Heart right ventricle (tissue), 16 donors: ENCODE measurements around the gene ELAVL4. TPM values are rescaled to one million over a fixed set of nuclear protein-coding genes. Genes with fewer than 3 reads are reported as not detected.

Source experiments
- ATAC-seq, 8 donors: fragments of 200-7000 bp; cut with Tn5 transposase; one replicate each; pipeline ENCODE4 v1.9.1; 2020; ENCODE audit warnings: mild to moderate bottlenecking in 8 of 8, moderate library complexity in 8 of 8, moderate number of reproducible peaks in 1 of 8
- DNase-seq, 2 donors: peaks; one replicate each; pipeline ENCODE4 v3.0.0-alpha.2; 2020
- H3K27ac ChIP-seq, 10 donors: fragments of 200-600 bp; sonication (generic) in 2 of 10; one replicate each; pipeline versions ENCODE4 v1.5.0 to v1.8.0; 2020 to 2022; ENCODE audit warnings: mild to moderate bottlenecking in 3 of 10
- H3K27me3 ChIP-seq, 7 donors: fragments of 200-600 bp; one replicate each; pipeline ENCODE4 v1.8.0; 2021 to 2022; ENCODE audit warnings: mild to moderate bottlenecking in 2 of 7
- H3K36me3 ChIP-seq, 9 donors: fragments of 200-600 bp; sonication (generic) in 1 of 9; one replicate each; pipeline versions ENCODE4 v1.5.0 to v1.8.0; 2020 to 2022; ENCODE audit warnings: mild to moderate bottlenecking in 2 of 9
- H3K4me1 ChIP-seq, 9 donors: fragments of 200-600 bp; sonication (generic) in 1 of 9; one replicate each; pipeline versions ENCODE4 v1.5.0 to v1.8.0; 2020 to 2022; ENCODE audit warnings: mild to moderate bottlenecking in 4 of 9
- H3K4me3 ChIP-seq, 10 donors: fragments of 200-600 bp; sonication (generic) in 2 of 10; one replicate each; pipeline versions ENCODE4 v1.5.0 to v1.8.0; 2020 to 2022; ENCODE audit warnings: mild to moderate bottlenecking in 7 of 10, moderate library complexity in 2 of 10
- H3K9me3 ChIP-seq, 11 donors: fragments of 200-600 bp in 10 of 11; sonication (generic) in 2 of 11; one replicate each; pipeline versions ENCODE4 v1.5.0 to v1.8.0; 2013 to 2022; ENCODE audit warnings: mild to moderate bottlenecking in 2 of 11, control low read depth in 1 of 11, moderate library complexity in 1 of 11
- CTCF ChIP-seq, 9 donors: fragments of 200-600 bp; sonication (generic) in 2 of 9; IDR thresholded peaks; one replicate each; pipeline versions ENCODE4 v1.5.0 to v1.8.0; 2021 to 2022; ENCODE audit warnings: antibody characterized with exemption in 9 of 9, mild to moderate bottlenecking in 5 of 9, moderate library complexity in 1 of 9
- WGBS, 2 donors: extraction: QIAGEN DNeasy Blood & Tissue Kit; methylation state at CpG; one replicate each; pipeline ENCODE4 v1.1.7; 2013; ENCODE audit warnings: inconsistent platforms in 1 of 2; 5-methylcytosine and 5-hydroxymethylcytosine counted together
- intact Hi-C, 10 donors: fragments of 100-400 bp; cut with DNase I; formaldehyde crosslinking; loops; one replicate each; pipeline versions ENCODE4 v1.11.1 to v1.14.2; 2022
- polyA plus RNA-seq, 2 donors: library from polyadenylated mRNA; stranded (reverse); fragments of 200-250 nt; gene quantifications; one replicate each; pipeline ENCODE4 v1.2.3, GENCODE V29; 2013
- total RNA-seq, 10 donors: library from RNA; stranded (reverse); fragmentation: NEBNext Ultra II Directional in 3 of 10; extraction: Animal tissue kit (Norgen Biotek cat#: 25700) in 3 of 10; gene quantifications; one replicate each; pipeline versions ENCODE4 v1.2.1 to v1.2.4, GENCODE V29; 2021 to 2023
- donor health status: Arrhythmogenic right ventricular cardiomyopathy.
- donor health status: ischemic (EF 13 %, LVEDD 7.1; RV severe dilation, severe dysfunction).
- donor health status: healthy with polysubstance abuse.
- donor health status: DM: no; HTN: yes; CAD: no.
- donor health status: DM: no; HTN: no; CAD: no.
- donor health status: ischemic (EF 25% LVEDD 6.9; RV normal size, moderate dysfunction).
- donor health status: ischemic (EF 25% LVEDD 5.7; RV mildly dilated, moderate dysfunction).
- donor health status: healthy.
- donor health status: DM: yes; HTN: yes; CAD: no.
- donor health status: Ischemic cardiomyopathy.
- donor health status: ischemic (EF 35%, LVEDD 5.7; RV mildly dilated, moderate dysfunction).
- donor health status: nonischemic (EF 11% LVEDD 7.7; RV severe dilation, severe dysfunction).
- donor health status: DM: yes; HTN: yes; CAD: no.
- donor health status: PGD.
- donor health status: ischemic (EF 29% LVEDD 5.4; RV normal size, mild dysfunction).
- donor health status: nonischemic (EF 23%, LVEDD 6.1; RV moderate dilation, normal function).

The ELAVL4 gene
- total and polyA plus RNA-seq, 12 donors = 0.03 to 0.49 (median 0.09) TPM; not detected in 9

GRCh38 chr1:50209749-50210148, 101.0 kb downstream of the ELAVL4 start:
- Histone ChIP-seq H3K36me3 (no peaks in the 10 kb centered on the region), H3K27me3 (peaks cover 0 to 16% (median under 1%) of the 10 kb centered on the region in 7 donors), H3K27ac (no peak overlapping the region), H3K4me3 (no peak overlapping the region), H3K9me3 (no peaks in the 10 kb centered on the region), H3K4me1 (no peaks in the 10 kb centered on the region)
- intact Hi-C loops = no loop called here
- WGBS, 2 donors = 29 to 53% methylated on average over 1 of the region's 1 CpG
- no peak for TF ChIP-seq CTCF (IDR thresholded peaks at IDR 0.05)
- DNase-seq (no peak), ATAC-seq (no peak)

- no peak for TF ChIP-seq CTCF (IDR thresholded peaks at IDR 0.05)
- no peak for ATAC-seq
- DNase-seq = no peak
- H3K27me3 ChIP-seq = peaks cover 0 to 10% (median 0%) of the 10 kb centered on the region in 7 donors
- no peak overlapping the region for H3K4me3 ChIP-seq
- no peak overlapping the region for H3K27ac ChIP-seq
- intact Hi-C loops = no loop called here
- H3K9me3 ChIP-seq = no peaks in the 10 kb centered on the region
- no peaks in the 10 kb centered on the region for H3K4me1 ChIP-seq
- WGBS, 2 donors = 65 to 66% methylated on average over 3 of the region's 3 CpGs
- H3K36me3 ChIP-seq = no peaks in the 10 kb centered on the region
Measured at GRCh38 chr1:50213505-50213904, 104.8 kb downstream of the ELAVL4 start.

- Histone ChIP-seq H3K4me1 (no peaks in the 10 kb centered on the region), H3K9me3 (no peaks in the 10 kb centered on the region), H3K36me3 (no peaks in the 10 kb centered on the region), H3K27me3 (peaks cover 0 to 10% (median 0%) of the 10 kb centered on the region in 7 donors), H3K4me3 (no peak overlapping the region), H3K27ac (no peak overlapping the region)
- WGBS, 2 donors = 72 to 75% methylated on average over 8 of the region's 8 CpGs
- TF ChIP-seq CTCF (IDR thresholded peaks at IDR 0.05) = no peak
- intact Hi-C loops = no loop called here
- DNase-seq (no peak), ATAC-seq (no peak)
Measured at GRCh38 chr1:50214717-50215116, 106.0 kb downstream of the ELAVL4 start.

GRCh38 chr1:50218344-50219120, 109.8 kb downstream of the ELAVL4 start:
- Histone ChIP-seq H3K27ac (no peak overlapping the region), H3K9me3 (no peaks in the 10 kb centered on the region), H3K36me3 (no peaks in the 10 kb centered on the region), H3K27me3 (peaks cover 0 to 9% (median 0%) of the 10 kb centered on the region in 7 donors), H3K4me3 (no peak overlapping the region), H3K4me1 (no peaks in the 10 kb centered on the region)
- TF ChIP-seq CTCF (IDR thresholded peaks at IDR 0.05) = no peak
- no peak for DNase-seq
- intact Hi-C loops = no loop called here
- 73 to 81% methylated on average over 7 of the region's 7 CpGs for WGBS, 2 donors
- no peak for ATAC-seq
